Adrenal gland (tissue), 12 donors: ENCODE results near the gene ADSL. TPM values are rescaled to one million over a fixed set of nuclear protein-coding genes. Genes with fewer than 3 reads are reported as not detected.
"Not testable (repeated sequence)": the region's sequence is repeated elsewhere in the genome, so short reads cannot be mapped to it uniquely, and the experiment has no call there.

ENCODE experiments used
- DNase-seq, 7 donors: peaks; one replicate each; pipeline ENCODE4 v3.0.0-alpha.2; 2019 to 2020
- H3K27ac ChIP-seq, 5 donors: fragments of 200-600 bp; sonication (generic) in 4 of 5; 1 replicate in 3 of 5; 2 replicates in 2 of 5; pipeline versions ENCODE4 v1.5.1 to v1.8.0; 2016 to 2020; ENCODE audit warnings: mild to moderate bottlenecking in 1 of 5
- H3K27me3 ChIP-seq: fragments of 200-600 bp; 2 replicates; pipeline ENCODE4 v1.8.0; 2021
- H3K36me3 ChIP-seq, 2 donors: fragments of 200-600 bp; replicated peaks in 1 of 2; 1 replicate in 1 of 2; 2 replicates in 1 of 2; pipeline versions ENCODE4 v1.5.1 to v1.8.0; 2018 to 2022
- H3K4me1 ChIP-seq, 2 donors: fragments of 200-600 bp; replicated peaks in 1 of 2; 1 replicate in 1 of 2; 2 replicates in 1 of 2; pipeline versions ENCODE4 v1.5.1 to v1.8.0; 2018 to 2021
- H3K4me3 ChIP-seq, 4 donors: fragments of 200-600 bp; sonication (generic) in 3 of 4; one replicate each; pipeline ENCODE4 v1.5.1; 2016 to 2018
- H3K9me3 ChIP-seq, 3 donors: fragments of 200-600 bp; sonication (generic) in 1 of 3; replicated peaks in 1 of 3; 1 replicate in 2 of 3; 2 replicates in 1 of 3; pipeline versions ENCODE4 v1.5.1 to v1.8.0; 2016 to 2021
- CTCF ChIP-seq, 6 experiments: fragments of 450-650 bp in 4 of 6; fragments of 200-600 bp in 2 of 6; sonication (generic) in 1 of 6; IDR thresholded peaks; 1 replicate in 5 of 6; 2 replicates in 1 of 6; pipeline versions ENCODE4 v1.5.1 to v1.8.0; 2016 to 2021; ENCODE audit warnings: antibody characterized with exemption in 6 of 6, mild to moderate bottlenecking in 2 of 6, moderate library complexity in 1 of 6
- POLR2A ChIP-seq, 2 donors: fragments of 450-650 bp; IDR thresholded peaks; one replicate each; pipeline ENCODE4 v1.6.1; 2017; ENCODE audit warnings: antibody characterized with exemption in 2 of 2, mild to moderate bottlenecking in 2 of 2, moderate library complexity in 1 of 2
- WGBS, 4 donors: extraction: QIAGEN DNeasy Blood & Tissue Kit in 2 of 4; methylation state at CpG; one replicate each; pipeline versions ENCODE4 v1.1.5 to v1.1.7; 2013 to 2017; 5-methylcytosine and 5-hydroxymethylcytosine counted together
- intact Hi-C, 2 donors: fragments of 100-400 bp; cut with DNase I; formaldehyde crosslinking; loops; one replicate each; pipeline versions ENCODE4 v1.14.1 to v1.15.0; 2022 to 2023
- polyA plus RNA-seq, 3 donors: library from polyadenylated mRNA; stranded (reverse); fragments of 200-250 nt in 2 of 3; fragments of 350-450 nt in 1 of 3; fragmentation: Illumina TruSeq in 1 of 3; extraction: RNeasy Lipid Tissue Mini Kit (QIAGEN cat#74804) in 1 of 3; gene quantifications; one replicate each; pipeline ENCODE4 v1.2.3, GENCODE V29; 2013 to 2014
- total RNA-seq, 9 donors: library from RNA; depleted of rRNA in 4 of 9; stranded (reverse); fragments of >200 nt in 4 of 9; fragments of 120-200 nt in 1 of 9; fragmentation: NEBNext Ultra II Directional in 1 of 9; extraction: Animal tissue kit (Norgen Biotek cat#: 25700) in 1 of 9; gene quantifications; one replicate each; pipeline versions ENCODE4 v1.1.0 to v1.2.4, GENCODE V29; 2013 to 2023
- donor health status: healthy with polysubstance abuse.
- donor health status: Bipolar disorder and iron deficiency.
- donor health status: DM: yes; HTN: yes; CAD: no.
- donor health status: DM: no; HTN: no; CAD: no.
- donor health status: DM: no; HTN: no; CAD: no.
- donor health status: DM: yes; HTN: yes; CAD: no.

ADSL gene
- total and polyA plus RNA-seq, 12 donors = 26.8 to 107 (median 57.5) TPM

- Histone ChIP-seq H3K9me3 (no peaks in the 10 kb centered on the region), H3K4me1 (peaks cover 9 to 21% of the 10 kb centered on the region in 2 donors), H3K4me3 (no peak overlapping the region), H3K27me3 (no peaks in the 10 kb centered on the region), H3K27ac (no peak overlapping the region), H3K36me3 (no peaks in the 10 kb centered on the region)
- TF ChIP-seq POLR2A (IDR thresholded peaks at IDR 0.05) (no peak), CTCF (IDR thresholded peaks at IDR 0.05) (no peak)
- intact Hi-C loops = no loop called here
- DNase-seq = no peak
- WGBS, 4 donors = 78 to 94% (median 86%) methylated on average over 5 of the region's 5 CpGs
Measured at GRCh38 chr22:40376149-40376548, 29.8 kb downstream of the ADSL start.

DNA sequence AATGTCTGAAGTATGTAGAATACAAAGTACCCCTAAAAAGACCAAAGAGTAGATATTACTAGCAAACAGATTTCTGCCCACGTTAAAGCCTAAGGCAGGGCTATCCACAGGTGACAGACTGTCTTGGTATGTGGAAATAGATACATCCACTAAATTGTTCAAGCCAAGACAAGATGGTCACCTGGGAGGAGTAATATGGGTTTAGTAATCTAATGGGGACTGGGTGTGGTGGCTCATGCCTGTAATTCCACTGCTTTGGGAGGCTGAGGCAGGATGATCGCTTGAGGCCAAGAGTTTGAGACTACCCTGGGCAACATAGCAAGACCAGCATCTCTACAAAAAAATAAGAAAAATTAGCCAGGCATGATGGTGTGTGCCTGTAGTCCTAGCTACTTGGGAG, 31.6 kb downstream of the ADSL start:
- 96 to 98% (median 97%) methylated on average over 2 of the region's 2 CpGs for WGBS, 4 donors
- intact Hi-C loops = no loop called here

DNA sequence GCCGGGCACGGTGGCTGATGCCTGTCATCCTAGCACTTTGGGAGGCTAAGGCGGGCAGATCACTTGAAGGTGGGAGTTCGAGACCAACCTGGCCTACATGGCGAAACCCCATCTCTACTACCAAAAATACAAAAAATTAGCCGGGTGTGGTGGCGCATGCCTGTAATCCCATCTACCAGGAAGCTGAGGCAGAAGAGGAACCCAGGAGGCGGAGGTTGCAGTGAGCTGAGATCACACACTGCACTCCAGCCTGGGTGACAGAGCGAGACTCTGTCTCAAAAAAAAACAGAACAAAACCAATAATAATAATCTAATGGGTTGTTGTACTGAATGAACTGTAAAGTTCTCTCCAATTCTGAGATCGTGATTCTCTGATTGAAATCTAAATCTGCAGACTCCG, 32.1 kb downstream of the ADSL start:
- DNase-seq, H3K9me3 ChIP-seq, H3K4me3 ChIP-seq, H3K4me1 ChIP-seq, H3K27ac ChIP-seq, H3K27me3 ChIP-seq, intact Hi-C loops, H3K36me3 ChIP-seq: not testable (repeated sequence)
- 82 to 91% (median 89%) methylated on average over 11 of the region's 11 CpGs for WGBS, 4 donors

More for the DNA sequence above, 31.6 kb downstream of the ADSL start:
- Histone ChIP-seq H3K36me3 (no peaks in the 10 kb centered on the region), H3K9me3 (no peaks in the 10 kb centered on the region), H3K27me3 (no peaks in the 10 kb centered on the region), H3K4me1 (peaks cover 2 to 6% of the 10 kb centered on the region in 2 donors), H3K4me3 (no peak overlapping the region), H3K27ac (no peak overlapping the region)
- DNase-seq = no peak
- TF ChIP-seq POLR2A (IDR thresholded peaks at IDR 0.05) (no peak), CTCF (IDR thresholded peaks at IDR 0.05) (no peak)

- no peaks in the 10 kb centered on the region for H3K9me3 ChIP-seq
- intact Hi-C loops = no loop called here
- no peak overlapping the region for H3K27ac ChIP-seq
- no peak overlapping the region for H3K4me3 ChIP-seq
- DNase-seq = no peak
- no peaks in the 10 kb centered on the region for H3K36me3 ChIP-seq
- TF ChIP-seq CTCF (IDR thresholded peaks at IDR 0.05) = no peak
- no peaks in the 10 kb centered on the region for H3K27me3 ChIP-seq
- peaks cover 4 to 21% of the 10 kb centered on the region in 2 donors for H3K4me1 ChIP-seq
- 97 to 99% (median 98%) methylated on average over 3 of the region's 3 CpGs for WGBS, 4 donors
Measured at GRCh38 chr22:40381461-40381860, 35.2 kb downstream of the ADSL start.

GRCh38 chr22:40383905-40384304, 37.6 kb downstream of the ADSL start:
- 28 to 44% (median 31%) methylated on average over 3 of the region's 3 CpGs for WGBS, 4 donors
- intact Hi-C loops = no loop called here
- Histone ChIP-seq H3K4me1 (peaks cover 4 to 21% of the 10 kb centered on the region in 2 donors), H3K27me3 (no peaks in the 10 kb centered on the region), H3K9me3 (no peaks in the 10 kb centered on the region), H3K27ac (peak overlapping the region in 2 of 5 donors; percentile 4 to 55), H3K36me3 (no peaks in the 10 kb centered on the region), H3K4me3 (no peak overlapping the region)
- no peak for TF ChIP-seq POLR2A (IDR thresholded peaks at IDR 0.05)
- TF ChIP-seq CTCF (IDR thresholded peaks at IDR 0.05) = no peak
- DNase-seq = peak; percentile 52 to 84 (median 79)
